Dermis blood vessel endothelial cell (primary cell): ENCODE results near the gene TSPAN5. TPM values are rescaled to one million over a fixed set of nuclear protein-coding genes. Genes with fewer than 3 reads are reported as not detected.

Experiments used
- DNase-seq: peaks from one replicate; pipeline ENCODE4 v3.0.0; 2010
- total RNA-seq: library from RNA; depleted of rRNA; stranded (reverse); fragments of >200 nt; gene quantifications from 2 replicates; pipeline ENCODE4 v1.2.3, GENCODE V29; 2014

Gene TSPAN5
- total RNA-seq, 1 donor from 2014 or later, result 78.3 TPM

- DNase-seq, result no peak
Measured at GRCh38 chr4:98446499-98447375, 211.7 kb downstream of the TSPAN5 start.

- no peak for DNase-seq
Measured at GRCh38 chr4:98444371-98444770, 214.0 kb downstream of the TSPAN5 start.

GRCh38 chr4:98434816-98435215 is 223.6 kb downstream of the TSPAN5 start:
- DNase-seq, result no peak

GRCh38 chr4:98433691-98434090 is 224.7 kb downstream of the TSPAN5 start:
- DNase-seq, result no peak

- no peak for DNase-seq
Measured at GRCh38 chr4:98430708-98431403, 227.6 kb downstream of the TSPAN5 start.

GRCh38 chr4:98423009-98423408 is 235.4 kb downstream of the TSPAN5 start:
- no peak for DNase-seq

GRCh38 chr4:98421111-98421510 is 237.3 kb downstream of the TSPAN5 start:
- DNase-seq, result no peak
